HG03521 (cell line): ENCODE results near the gene NOTUM.
"Not testable (repeated sequence)": the region's sequence is repeated elsewhere in the genome, so short reads cannot be mapped to it uniquely, and the experiment has no call there.

Experiments used
- ATAC-seq: cut with Tn5 transposase; IDR thresholded peaks from one replicate; pipeline ENCODE4 v1.9.1; 2021; ENCODE audit warnings: mild to moderate bottlenecking, moderate library complexity; ENCODE audit not compliant: unreplicated experiment

The NOTUM gene

DNA sequence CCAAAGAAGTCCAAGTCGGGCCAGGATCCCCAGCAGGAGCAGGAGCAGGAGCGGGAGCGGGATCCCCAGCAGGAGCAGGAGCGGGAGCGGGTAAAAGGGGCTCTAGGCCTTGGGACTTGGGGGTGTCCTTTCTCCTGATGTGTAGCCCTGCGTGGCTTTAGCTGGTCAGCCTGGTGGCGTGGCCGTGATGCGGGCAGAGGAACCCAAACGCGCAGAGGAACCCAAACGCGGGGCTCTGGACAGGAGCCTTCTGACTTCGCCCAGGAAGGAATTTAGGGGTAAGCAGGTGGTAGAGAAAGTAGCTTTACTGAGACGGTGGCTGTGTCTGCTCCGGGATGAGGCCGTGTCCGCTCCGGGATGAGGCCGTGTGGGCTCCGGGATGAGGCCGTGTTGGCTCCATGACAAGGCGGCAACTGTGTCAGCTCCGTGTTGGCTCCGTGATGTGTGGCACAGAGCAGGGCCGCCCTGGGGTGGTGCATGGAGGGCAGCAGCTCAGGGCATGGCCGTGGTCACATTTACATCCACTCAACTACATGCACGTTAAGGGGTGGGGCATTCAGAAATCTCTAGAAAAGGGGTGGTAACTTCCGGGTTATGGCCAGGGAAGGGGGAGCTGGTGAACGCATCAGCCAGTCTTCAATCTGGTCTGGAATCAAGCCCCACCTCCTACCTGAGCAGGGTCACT, 35.9 kb upstream of the NOTUM start:
- no peak for ATAC-seq

DNA sequence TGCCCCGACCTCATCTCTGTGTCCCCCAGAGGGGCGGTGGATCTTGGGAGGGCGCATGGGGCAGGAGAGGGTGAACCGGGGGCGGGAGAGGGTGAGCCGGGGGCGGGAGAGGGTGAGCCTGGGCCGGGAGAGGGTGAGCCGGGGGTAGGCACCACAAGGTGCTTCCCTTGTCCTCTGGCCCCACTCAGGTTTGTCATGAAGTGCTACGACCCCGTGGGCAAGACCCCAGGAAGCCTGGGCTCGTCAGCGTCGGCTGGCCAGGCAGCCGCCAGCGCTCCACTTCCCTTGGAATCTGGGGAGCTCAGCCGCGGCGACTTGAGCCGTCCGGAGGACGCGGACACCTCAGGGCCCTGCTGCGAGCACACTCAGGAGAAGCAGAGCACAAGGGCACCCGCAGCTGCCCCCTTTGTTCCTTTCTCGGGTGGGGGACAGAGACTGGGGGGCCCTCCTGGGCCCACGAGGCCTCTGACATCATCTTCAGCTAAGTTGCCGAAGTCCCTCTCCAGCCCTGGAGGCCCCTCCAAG, 35.3 kb upstream of the NOTUM start:
- ATAC-seq = no peak

DNA sequence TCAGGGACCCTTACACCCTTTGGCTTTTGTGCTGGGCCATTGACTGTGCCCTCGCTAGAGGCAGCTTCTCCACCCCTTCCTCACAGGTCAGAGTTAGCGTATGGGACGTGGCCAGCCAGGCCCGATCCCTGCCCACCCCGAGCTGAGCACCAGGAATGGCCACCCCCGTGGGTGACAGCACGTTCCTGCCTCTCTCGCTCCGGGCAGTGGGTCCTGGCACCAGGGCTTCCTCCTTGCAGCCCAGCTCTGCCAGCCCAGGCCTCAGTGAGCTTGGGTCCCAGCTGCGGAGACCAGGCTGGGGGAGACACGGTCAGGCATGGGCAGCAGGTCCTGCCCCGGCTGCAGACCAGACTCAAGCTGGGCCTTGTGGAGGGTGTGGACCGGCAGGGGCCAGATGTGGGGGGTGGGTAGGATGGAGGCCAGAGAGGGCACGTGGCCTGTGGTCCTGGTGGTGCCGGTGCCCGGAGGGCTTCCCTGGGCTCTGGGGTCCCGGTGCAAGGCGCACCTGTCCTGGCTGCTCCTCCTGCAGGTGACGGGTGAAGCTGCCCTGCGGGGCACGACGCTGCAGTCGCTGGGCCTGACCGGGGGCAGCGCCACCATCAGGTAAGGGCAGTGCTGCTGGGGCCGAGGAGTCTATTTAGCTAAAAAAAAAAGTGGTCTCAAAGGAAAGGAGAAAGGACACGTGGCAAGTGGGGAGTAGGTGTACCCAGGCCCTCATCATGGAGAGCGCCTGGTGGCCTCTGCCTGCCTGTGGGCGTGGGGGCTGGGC, 34.7 kb upstream of the NOTUM start:
- ATAC-seq = no peak

DNA sequence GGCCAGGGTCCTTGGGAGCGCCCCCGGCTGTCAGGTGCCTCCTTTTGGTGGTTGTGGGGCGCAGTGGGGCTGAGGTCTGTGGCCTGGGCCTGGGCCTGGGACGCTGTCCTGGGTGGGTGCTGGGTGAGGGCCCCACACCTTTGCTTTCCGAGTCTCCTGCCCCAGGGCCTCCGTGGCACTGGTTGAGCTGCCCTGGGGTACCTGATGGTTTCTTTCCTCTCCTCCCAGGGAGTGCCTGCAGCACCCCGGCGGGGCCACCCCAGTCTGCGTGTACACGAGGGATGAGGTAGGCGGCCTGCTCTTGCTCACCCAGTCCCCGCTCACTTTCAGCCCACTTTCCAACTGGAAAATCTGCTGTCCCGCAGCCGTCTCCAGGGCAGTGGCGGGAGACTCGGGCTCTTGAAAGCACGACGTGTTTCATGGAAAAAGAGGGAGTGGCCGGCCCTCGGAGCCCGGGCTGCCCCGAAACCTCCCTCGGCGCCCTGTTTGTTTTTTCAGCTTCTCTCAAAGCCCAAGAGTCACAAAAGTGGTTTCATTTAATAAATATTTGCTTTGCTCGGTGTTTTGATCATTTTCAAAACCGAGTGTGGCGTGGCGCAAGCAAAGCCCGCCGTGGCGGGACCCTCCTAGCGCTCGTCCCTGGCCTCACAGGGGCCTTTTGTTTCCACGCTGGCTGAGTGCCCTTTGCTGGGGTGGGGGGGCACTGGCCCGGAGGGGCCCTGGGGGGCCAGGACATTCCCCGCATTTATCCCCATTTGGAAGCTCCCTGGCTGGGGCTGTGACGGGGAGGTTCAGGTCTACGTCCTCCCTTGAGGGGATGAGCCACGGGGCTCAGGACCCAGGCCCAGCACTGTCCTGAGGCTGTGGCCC, 33.8 kb upstream of the NOTUM start:
- ATAC-seq = no peak

DNA sequence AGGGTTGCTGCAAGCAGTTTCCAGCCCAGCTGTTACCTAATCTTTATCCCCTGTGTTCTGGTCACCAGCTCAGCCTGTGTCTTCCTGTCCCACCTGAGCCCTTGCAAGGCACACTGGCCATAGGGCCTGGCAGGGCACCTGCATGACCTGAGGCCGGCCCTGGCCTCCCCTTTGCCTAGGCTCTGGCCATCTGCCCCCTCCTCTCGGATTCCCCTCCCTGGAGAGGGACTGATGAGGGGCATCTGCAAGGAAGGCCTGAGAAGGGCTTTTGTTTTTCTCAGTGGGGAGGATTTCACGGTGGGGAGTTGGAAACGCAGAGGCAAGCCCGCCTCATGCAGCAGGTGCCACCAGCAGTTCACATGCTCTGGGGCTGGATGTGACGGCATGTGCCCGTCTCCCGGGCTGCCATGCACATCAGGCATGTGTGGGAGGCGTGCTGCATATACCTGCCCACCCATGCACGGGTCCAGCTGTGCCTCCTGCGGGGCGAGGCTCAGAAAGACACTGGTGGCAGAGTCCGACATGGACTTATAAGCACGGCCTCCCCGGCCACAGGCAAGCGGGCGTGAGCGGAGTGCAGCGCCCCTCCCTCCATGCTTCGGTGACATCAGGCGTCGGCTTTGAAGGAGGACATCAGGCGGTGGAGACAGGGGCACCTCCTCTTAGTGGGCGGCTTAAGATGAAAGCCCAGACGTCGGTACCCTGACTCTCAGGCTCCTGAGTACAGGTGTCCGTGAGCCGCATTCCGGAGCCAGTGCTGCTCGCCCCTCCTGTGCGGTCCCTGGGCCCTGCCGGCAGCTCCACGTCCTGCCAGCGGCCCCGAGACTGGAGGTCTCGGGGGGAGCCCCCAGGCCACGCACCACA, 33.0 kb upstream of the NOTUM start:
- no peak for ATAC-seq

DNA sequence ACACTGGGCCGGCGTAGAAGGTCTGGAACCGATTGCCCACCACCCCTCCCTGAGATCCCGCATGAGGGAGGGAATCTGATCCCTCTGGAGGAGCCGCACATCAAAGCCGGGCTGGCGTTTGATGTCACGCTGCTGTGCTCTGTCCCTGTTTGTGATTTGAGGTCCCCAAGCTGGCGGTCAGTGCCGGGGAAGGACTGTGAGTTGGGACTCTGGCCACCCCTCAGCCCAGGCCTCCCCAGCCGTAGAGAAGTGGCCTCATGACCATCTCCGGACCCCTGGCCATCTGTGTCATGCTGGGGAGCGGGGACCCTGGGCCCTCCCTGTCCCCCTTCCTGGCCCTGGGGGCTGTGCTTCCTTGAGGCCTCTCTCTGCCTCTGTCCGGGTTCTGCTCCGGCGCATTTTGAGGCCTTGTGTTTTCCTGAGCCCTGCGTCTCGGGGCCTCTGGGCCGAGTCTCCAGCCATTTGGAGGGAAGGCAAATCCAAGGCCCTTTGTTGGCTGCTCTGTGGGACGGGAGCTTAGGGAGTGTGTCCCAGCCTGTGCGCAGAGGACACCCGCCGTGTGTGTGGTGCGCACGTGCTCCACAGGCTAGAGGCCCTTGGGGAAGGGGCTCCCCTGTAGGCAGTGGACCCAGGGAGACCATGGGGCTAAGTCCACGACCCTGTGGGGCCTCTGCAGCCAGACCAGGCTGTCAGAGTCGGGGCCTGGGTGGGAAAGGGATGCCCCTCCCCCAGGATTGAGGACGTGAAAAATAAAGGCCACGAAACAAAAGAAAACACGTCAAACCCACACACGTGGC, 31.5 kb upstream of the NOTUM start:
- ATAC-seq = no peak

DNA sequence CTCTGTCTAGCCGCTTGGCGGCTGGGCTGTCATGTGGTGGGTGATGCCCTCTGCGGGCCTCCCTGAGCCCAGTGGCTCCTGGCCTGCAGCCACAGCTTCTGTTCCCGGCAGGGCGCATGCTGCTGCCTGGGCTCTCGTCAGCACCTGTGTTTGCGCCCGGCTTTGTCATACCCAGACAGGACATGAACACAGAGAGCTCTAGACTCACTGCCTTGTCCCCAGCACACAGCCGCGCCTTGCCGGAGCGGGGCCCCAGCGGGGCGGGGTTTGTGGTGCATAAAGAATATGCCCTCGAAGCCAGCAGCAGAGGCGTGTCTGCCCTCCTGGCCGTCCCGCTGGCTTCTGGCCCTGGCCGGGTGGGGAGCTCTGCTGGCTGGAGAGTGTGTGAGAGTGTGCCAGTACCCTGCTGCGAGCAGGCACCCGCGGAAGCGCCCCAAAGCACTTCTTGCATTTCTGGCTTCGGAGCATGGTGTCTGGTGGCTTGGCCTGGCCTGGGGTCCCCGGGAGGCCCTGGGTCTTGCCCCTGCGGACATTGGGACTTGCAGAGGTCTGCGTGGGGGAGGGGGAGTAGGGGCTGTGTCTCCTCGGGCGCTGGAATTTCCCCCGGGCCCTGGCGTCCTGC, 30.8 kb upstream of the NOTUM start:
- no peak for ATAC-seq

DNA sequence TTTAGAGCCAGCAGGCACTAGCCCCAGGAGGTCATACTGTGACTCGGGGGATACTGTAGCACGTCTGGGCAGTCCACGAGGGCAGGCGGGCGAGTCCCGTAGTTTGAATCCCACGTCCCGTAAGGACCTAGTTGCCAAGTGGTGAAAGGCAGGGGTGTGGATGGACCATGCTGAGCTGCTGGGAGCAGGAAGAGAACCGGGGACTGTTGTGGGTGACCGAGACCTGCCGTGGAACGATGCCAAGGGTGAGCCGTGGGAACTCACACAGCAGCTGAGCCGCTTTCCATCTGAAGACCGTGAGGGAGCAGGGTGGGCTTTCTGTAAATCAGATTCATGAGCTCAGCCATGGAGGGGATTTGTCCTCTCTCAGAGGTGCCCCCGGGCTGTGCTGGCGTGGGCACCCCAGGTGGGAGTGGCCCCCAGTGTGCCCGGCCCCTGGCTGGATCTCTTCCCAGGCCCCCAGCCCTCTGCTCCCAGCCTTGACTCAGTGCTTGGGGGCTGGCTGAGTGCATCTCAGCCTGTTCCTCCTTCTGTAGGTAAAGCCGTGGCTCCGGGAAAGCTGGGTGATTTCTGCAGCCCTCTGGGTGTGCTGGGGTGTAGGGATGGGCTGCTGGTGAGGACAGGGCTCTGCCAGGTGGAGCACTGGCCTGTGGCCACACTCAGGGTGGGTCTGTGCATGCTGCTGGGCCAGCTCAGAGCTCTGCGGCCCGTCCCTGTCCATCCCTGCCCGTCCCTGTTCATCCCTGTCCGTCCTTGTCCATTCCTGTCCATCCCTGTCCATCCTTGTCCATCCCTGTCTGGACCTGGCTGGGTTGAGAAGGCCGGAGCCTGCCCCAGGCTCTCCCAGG, 30.1 kb upstream of the NOTUM start:
- ATAC-seq = no peak

DNA sequence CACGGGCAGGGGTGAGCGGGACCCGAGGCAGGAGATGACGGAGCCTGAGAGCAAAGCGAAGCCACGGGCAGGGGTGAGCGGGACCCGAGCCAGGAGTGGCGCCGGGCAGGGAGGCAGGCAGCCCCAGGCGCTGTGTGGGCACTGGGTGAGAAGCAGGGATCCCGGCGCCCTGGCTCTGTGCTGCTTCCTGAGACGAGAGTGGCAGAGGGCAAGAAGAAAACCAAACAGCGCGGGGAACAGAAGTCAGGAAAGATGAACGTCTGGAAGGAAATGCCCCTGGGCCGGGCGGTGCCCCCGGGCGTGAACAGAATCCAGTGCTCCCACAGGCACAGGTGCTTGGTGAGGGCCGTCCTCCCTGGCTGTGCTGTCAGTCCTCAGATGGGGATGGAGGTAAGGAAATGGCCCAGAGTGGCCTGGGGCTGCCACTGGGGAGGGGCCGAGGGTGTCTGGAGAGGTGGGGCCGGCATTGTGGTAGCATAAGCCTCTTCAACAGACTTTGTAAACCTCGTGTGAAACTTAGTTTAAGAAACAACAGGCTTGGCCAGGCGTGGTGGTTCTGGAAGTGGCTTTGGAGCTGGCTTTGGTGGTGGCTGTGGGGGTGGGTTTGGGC, 26.3 kb upstream of the NOTUM start:
- ATAC-seq = no peak

DNA sequence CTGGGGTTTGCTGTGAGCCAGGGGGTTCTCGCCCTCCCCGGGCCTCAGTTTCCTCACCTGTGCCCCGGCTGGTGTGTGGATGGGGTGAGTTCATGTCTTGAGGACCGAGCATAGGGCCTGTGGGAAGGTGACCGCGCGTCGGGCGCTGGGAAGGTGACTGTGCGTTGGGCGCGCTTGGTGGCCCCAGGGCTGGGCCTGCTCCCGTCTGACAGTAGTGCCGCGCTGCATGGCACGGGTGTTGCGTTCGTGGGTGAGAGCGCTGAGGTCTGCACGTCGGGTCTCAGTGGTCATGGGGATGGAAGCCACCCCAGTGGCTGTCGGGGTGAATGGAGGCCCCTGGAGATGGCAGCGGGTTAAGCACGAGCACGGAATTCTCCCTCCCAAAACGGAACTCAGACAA, 25.6 kb upstream of the NOTUM start:
- ATAC-seq = no peak

DNA sequence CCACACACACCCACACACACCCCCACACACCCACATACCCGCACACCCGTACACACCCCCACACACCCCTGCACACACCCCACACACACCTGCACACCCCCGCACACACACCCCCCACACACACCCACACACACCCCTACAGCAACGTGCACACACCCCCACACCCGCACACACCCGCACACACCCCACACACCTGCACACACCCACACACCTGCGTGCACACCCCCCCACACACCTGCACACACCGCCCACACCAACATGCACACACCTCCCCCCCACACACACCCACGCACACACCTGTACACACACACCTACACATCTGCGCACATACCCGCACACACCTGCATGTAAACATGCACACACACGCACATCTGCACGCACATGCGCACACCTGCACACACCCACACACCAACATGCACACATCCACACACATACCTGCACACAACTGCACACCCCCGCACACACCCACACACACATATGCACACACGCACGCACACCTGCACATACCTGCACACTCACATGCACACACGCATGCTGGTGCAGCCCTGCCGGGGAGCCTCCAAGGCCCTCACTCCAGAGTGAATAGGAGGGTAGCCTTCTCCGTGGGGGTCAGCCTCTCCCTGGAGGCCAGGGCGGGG, 23.9 kb upstream of the NOTUM start:
- ATAC-seq = no peak

DNA sequence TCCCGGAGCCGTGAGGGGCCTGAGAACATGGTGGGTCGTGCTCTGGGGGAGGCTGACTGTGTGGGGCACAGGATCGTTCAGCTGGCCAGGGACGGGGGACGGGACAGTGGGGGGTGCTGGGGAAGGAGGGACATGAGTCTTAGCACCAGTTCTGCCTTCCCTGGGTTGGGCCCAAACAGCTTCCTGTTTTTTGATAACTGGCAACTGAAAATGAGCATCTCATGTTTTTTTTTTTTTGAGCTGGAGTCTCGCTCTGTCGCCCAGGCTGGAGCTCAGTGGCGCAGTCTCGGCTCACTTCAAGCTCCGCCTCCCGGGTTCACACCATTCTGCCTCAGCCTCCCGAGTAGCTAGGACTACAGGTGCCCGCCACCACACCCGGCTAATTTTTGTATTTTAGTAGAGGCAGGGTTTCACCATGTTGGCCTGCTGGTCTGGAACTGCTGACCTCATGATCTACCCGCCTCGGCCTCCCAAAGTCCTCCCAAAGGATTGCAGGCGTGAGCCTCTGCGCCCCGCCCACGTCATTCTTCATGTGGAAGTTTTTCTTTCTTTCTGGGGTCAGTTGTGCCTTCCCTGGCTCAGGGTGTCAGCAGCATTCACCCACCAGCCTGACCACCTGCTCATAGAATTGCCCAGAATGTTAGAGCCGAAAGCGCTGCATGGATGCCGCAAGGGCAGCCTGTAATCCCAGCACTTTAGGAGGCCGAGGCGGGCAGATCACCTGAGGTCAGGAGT, 22.8 kb upstream of the NOTUM start:
- no peak for ATAC-seq

DNA sequence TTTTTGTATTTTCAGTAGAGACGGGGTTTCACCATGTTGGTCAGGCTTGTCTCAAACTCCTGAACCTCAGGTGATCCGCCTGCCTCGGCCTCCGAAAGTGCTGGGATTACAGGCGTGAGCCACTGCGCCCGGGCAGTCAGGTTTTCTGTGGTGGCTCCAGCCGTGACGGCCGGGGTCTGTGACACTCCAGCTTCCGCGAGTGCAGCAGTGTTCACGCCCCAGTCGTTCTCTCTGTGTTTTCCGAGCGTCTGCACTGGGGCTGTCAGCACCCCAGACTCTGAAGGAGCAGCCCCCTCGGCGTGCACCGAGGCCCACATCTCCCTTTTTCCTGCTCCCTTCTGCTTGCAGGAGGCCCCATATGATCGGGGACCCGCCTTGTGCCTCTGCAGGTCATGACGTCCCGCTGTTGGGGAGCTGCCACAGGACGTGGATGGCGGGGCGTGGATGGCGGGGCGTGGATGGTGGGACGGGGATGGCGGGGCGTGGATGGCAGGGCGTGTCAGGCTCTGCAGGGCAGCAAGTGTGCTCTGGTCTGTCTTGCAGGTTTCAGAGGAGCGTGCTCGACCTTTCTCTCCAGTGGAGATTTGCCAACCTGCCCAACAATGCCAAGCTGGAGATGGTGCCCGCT, 22.1 kb upstream of the NOTUM start:
- no peak for ATAC-seq

DNA sequence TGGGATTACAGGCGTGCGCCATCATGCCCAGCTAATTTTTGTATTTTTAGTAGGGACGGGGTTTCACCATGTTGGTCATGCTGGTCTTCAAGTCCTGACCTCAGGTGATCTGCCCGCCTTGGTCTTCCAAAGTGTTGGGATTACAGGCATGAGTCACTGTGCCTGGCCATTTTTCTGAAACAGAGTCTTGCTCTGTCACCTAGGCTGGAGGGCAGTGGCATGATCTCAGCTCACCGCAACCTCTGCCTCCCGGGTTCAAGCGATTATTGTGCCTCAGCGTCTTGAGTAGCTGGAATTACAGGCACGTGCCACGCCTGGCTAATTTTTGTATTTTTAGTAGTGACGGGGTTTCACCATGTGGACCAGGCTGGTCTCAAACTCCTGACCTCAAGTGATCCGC, 20.5 kb upstream of the NOTUM start:
- ATAC-seq = not testable (repeated sequence)

DNA sequence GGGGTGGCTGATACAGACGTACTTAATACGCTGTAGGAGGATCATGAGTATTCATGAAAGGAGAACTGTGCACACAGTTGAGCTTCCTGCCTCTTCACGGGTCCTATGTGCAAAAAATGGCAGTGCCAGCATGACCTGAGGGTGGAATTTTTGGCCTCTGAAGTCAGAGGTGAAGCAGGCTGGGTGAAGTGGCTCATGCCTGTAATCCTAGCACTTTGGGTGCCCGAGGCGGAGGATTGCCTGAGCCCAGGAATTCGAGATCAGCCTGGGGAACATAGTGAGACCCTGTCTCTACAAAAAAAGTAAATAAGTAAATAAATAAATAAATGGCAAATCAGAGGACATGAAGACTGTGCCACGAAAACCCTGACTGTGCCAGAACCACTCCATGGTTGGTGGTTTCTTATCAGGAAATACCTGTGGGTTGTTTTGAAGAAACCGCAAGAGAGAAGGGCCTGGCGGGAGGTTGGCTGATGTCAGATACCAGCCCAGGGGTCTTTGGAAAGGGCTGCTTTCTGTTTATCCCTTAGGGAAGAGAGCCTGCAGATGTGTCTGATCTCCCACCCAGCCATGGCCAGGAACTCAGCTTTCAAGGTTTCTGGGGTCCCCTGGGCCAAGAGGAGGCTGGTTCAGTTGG, 19.8 kb upstream of the NOTUM start:
- no peak for ATAC-seq

DNA sequence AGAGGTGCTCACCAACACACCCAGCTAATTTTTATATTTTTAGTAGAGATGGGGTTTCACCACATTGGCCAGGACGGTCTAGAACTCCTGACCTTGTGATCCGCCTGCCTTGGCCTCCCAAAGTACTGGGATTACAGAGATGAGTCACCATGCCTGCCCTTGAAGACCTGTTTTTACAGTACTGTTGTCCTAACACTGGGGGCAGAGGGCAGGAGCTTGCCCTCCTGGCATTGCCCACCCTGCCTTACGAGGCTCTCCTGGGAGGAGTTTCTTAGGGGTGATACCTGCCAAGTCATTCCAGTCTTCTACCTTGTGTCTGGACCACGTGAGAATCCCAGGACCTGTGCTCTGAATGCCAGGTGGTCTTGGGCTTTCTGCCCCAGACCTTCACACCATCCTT, 19.1 kb upstream of the NOTUM start:
- ATAC-seq = no peak
